ENCODE measurements around the gene ELK3. TPM values are rescaled to one million over a fixed set of nuclear protein-coding genes. Genes with fewer than 3 reads are reported as not detected.
A peak's percentile ranks its signal among the peaks of the same experiment; 100 is the strongest.

Gene ELK3
- total and polyA plus RNA-seq, 10 donors = 14.5 to 92.7 (median 52.9) TPM

DNA sequence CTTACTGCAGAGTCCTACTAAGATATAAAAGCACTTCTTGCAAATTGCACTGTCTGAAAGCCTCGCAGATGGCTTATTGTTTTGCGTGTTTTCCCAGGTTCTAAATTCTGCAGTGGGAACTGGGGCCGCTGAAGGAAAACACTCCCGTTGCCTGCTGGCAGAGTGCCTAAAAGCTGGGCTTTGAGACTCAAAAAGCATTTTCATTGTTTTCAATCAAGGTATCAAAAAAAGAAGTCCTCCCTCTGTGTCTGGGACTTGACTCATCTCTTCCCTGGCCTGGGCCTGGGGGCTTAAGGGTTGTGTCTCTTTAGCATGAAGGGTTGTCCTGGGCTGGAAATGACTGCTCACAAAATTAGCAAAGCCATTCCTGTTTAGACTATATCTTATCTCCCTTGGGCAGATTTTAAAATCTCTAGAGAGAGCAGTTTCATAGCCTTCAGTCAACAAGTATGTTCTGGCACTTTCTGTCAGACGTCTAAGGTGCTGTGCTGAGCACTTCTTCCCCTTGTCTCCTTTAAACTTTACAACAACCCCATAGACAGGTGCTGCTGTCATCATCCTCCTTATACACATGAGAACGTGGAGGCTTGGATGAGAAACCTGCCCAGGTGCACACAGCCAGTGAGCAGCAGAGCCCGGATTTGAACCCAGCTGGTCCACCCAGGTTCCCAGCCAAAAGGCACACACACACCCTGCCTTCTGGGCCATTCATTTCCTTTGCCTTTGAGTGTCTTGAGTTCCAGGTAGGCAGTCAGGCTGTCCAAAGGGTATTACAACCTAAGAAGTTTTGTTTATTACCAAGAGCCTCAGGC lies 31.1 kb downstream of the ELK3 start:
- Histone ChIP-seq H3K9me3 (no peaks in the 10 kb centered on the region), H3K36me3 (peaks cover 0 to 80% (median 17%) of the 10 kb centered on the region in 6 donors), H3K4me3 (no peak overlapping the region), H3K27me3 (replicated peaks in 1 of 7) (no peaks in the 10 kb centered on the region), H3K4me1 (peaks cover 0 to 61% (median 26%) of the 10 kb centered on the region in 6 donors), H3K27ac (peak overlapping the region in 3 of 8 donors; percentile 10 to 34 (median 15))
- intact Hi-C loops (cut with DNase I; ENCODE audit: low total_unique reads) = loop anchor here (10.0 kb wide), 1 partner anchor 170 kb away; no protein-coding TSS in a partner anchor
- no peak for DNase-seq
- WGBS, 5 donors = 60 to 73% (median 71%) methylated on average over 7 of the region's 7 CpGs
- TF ChIP-seq POLR2A (IDR thresholded peaks at IDR 0.05) (no peak), POLR2AphosphoS5 (IDR thresholded peaks at IDR 0.05) (no peak)
- TF ChIP-seq, protein P1, sequence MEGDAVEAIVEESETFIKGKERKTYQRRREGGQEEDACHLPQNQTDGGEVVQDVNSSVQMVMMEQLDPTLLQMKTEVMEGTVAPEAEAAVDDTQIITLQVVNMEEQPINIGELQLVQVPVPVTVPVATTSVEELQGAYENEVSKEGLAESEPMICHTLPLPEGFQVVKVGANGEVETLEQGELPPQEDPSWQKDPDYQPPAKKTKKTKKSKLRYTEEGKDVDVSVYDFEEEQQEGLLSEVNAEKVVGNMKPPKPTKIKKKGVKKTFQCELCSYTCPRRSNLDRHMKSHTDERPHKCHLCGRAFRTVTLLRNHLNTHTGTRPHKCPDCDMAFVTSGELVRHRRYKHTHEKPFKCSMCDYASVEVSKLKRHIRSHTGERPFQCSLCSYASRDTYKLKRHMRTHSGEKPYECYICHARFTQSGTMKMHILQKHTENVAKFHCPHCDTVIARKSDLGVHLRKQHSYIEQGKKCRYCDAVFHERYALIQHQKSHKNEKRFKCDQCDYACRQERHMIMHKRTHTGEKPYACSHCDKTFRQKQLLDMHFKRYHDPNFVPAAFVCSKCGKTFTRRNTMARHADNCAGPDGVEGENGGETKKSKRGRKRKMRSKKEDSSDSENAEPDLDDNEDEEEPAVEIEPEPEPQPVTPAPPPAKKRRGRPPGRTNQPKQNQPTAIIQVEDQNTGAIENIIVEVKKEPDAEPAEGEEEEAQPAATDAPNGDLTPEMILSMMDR (IDR thresholded peaks at IDR 0.05 in 8 of 11, conservative IDR thresholded peaks at IDR 0.05 in 3 of 11) = no peak

DNA sequence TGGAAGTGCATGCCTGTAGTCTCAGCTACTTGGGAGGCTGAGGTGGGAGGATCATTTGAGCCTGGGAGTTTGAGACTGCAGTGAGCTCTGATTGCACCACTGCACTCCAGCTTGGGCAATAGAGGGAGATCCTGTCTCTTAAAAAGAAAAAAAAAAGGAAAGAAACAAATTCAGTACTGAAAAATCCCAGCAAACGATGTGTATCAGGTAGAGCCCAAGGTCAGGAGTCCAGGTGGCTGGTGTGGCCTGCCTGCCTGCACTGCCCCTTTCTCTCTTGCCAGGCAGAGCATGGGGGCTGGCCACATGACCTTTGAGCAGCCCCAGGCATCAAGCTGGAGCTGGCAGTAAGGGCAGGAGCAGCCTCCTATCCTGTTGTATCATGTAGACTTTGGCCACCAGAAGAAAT lies 31.8 kb downstream of the ELK3 start:
- no peaks in the 10 kb centered on the region for H3K27me3 ChIP-seq (replicated peaks in 1 of 7)
- DNase-seq = no peak
- 50 to 74% (median 72%) methylated on average over 1 of the region's 1 CpG for WGBS, 5 donors
- H3K9me3 ChIP-seq = no peaks in the 10 kb centered on the region
- no peak overlapping the region for H3K4me3 ChIP-seq
- peaks cover 0 to 87% (median 20%) of the 10 kb centered on the region in 6 donors for H3K36me3 ChIP-seq
- intact Hi-C loops (cut with DNase I; ENCODE audit: low total_unique reads) = loop anchor here (10.0 kb wide), 1 partner anchor 169 kb away; no protein-coding TSS in a partner anchor
- H3K4me1 ChIP-seq = peaks cover 0 to 57% (median 26%) of the 10 kb centered on the region in 6 donors
- no peak for TF ChIP-seq POLR2A (IDR thresholded peaks at IDR 0.05)
- TF ChIP-seq, protein P1 (IDR thresholded peaks at IDR 0.05 in 8 of 11, conservative IDR thresholded peaks at IDR 0.05 in 3 of 11) = no peak
- TF ChIP-seq POLR2AphosphoS5 (IDR thresholded peaks at IDR 0.05) = no peak
- H3K27ac ChIP-seq = no peak overlapping the region

DNA sequence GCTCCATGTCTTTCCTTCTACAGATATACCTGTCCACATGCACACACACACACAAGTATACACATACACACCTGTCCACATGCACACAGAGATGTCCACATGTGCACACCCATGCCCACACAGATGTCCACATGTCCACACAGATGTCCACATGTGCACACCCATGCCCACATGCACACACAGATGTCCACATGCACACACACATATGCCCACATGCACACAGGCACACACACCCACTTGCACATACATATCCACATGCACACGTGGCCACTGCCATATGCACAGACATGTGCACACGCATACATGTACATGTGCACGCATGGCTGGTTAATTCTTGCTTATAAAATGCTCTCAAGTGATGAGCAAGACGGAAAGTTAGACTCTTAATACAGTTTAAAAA lies 32.2 kb downstream of the ELK3 start:
- no peak for DNase-seq
- 85 to 95% (median 87%) methylated on average over 4 of the region's 4 CpGs for WGBS, 5 donors
- TF ChIP-seq POLR2A (IDR thresholded peaks at IDR 0.05) (no peak), POLR2AphosphoS5 (IDR thresholded peaks at IDR 0.05) (no peak)
- TF ChIP-seq, protein P1 (IDR thresholded peaks at IDR 0.05 in 8 of 11, conservative IDR thresholded peaks at IDR 0.05 in 3 of 11) = no peak
- Histone ChIP-seq H3K4me3 (no peak overlapping the region), H3K27me3 (replicated peaks in 1 of 7) (no peaks in the 10 kb centered on the region), H3K36me3 (peaks cover 0 to 91% (median 20%) of the 10 kb centered on the region in 6 donors), H3K4me1 (peaks cover 0 to 53% (median 26%) of the 10 kb centered on the region in 6 donors), H3K9me3 (no peaks in the 10 kb centered on the region), H3K27ac (no peak overlapping the region)
- intact Hi-C loops (cut with DNase I; ENCODE audit: low total_unique reads) = loop anchor here (10.0 kb wide), 1 partner anchor 168 kb away; no protein-coding TSS in a partner anchor

DNA sequence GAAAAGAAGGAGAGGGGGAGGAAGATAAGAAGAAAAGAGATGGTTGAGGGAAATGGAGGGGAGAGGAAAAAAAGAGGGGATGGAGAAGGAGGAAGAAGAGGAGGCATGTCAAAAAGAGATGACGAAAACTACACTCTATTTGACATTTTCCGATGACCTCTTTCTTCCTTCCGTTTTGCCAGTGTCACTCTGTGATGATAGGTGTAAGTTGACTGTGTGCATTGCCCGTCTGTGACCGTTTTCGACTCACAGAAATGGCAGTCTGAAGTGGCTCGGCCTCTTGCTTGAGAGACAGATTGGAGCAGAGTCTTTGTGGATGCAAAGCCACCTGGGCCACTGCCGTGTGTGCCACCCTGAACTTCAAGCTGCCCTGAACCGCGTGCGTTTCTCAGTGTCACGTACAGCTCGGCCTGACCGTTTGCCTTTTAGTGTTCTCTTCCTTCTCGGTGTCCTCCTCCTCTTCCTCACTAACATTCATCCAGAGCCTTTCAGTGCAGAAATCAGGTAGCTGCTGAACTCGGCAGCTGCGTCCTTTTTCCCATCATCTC lies 32.7 kb downstream of the ELK3 start:
- Histone ChIP-seq H3K4me1 (peaks cover 0 to 53% (median 26%) of the 10 kb centered on the region in 6 donors), H3K9me3 (no peaks in the 10 kb centered on the region), H3K27me3 (replicated peaks in 1 of 7) (no peaks in the 10 kb centered on the region), H3K4me3 (no peak overlapping the region), H3K36me3 (peaks cover 0 to 95% (median 20%) of the 10 kb centered on the region in 6 donors), H3K27ac (no peak overlapping the region)
- TF ChIP-seq POLR2A (IDR thresholded peaks at IDR 0.05) (no peak), POLR2AphosphoS5 (IDR thresholded peaks at IDR 0.05) (peak in 1 of 3 donors; percentile 6)
- intact Hi-C loops (cut with DNase I; ENCODE audit: low total_unique reads) = loop anchor here (10.0 kb wide), 1 partner anchor 168 kb away; no protein-coding TSS in a partner anchor
- WGBS, 5 donors = 73 to 84% (median 79%) methylated on average over 17 of the region's 17 CpGs
- DNase-seq = no peak

Data from spleen (tissue), 11 donors.